GM18868 (cell line): ENCODE data around the gene MAGOHB.
A peak's percentile ranks its signal among the peaks of the same experiment; 100 is the strongest.
"Not testable (repeated sequence)": the region's sequence is repeated elsewhere in the genome, so short reads cannot be mapped to it uniquely, and the experiment has no call there.

Experiments
- ATAC-seq: cut with Tn5 transposase; IDR thresholded peaks from one replicate; pipeline ENCODE4 v1.9.1; 2021; ENCODE audit warnings: mild to moderate bottlenecking, moderate library complexity; ENCODE audit not compliant: unreplicated experiment

MAGOHB gene

GRCh38 chr12:10612984-10613348 lies 443 bp downstream of the MAGOHB start:
- peak; percentile 5 for ATAC-seq

GRCh38 chr12:10612110-10612509 lies 1.3 kb downstream of the MAGOHB start:
- ATAC-seq, result no peak

DNA sequence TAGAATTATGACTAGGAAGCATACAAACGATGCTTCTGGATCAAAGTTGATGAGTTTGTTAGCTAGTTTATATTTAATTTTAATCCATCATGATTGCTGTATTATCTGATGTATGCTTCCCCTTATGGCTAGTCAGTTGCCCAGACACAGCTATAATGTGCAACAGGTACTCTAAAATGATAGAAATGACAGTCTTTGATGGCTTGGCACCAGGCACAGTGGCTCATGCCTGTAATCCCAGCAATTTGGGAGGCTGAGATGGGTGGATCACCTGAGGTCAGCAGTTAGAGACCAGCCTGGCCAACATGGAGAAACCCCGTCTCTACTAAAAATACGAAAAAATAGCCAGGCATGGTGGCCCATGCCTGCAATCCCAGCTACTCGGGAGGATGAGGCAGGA lies 2.2 kb downstream of the MAGOHB start:
- ATAC-seq, result not testable (repeated sequence)

- ATAC-seq, result no peak
Measured at GRCh38 chr12:10610188-10610587, 3.2 kb downstream of the MAGOHB start.

- ATAC-seq, result no peak
Measured at GRCh38 chr12:10607885-10608458, 5.4 kb downstream of the MAGOHB start.

- ATAC-seq, result no peak
Measured at GRCh38 chr12:10601860-10602259, 11.5 kb downstream of the MAGOHB start.

DNA sequence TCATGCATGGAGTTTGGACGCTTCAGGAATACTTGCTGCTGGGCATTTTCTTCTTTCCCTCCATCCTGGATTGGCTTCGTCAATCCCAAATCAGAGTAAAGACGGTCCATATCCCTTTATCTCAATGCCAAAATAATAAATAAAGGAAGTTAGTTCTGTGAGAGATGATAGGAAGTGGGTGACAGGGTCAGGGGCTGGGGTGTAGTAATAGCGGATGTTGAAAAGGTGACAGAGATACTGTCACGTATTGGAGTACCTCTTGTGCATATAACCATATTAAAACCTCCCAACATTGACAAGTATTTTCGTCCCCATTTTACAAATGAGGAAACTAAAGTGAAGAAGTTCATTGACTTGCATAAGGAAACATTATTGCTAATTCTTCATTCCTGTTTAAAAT lies 12.4 kb downstream of the MAGOHB start:
- ATAC-seq, result no peak

DNA sequence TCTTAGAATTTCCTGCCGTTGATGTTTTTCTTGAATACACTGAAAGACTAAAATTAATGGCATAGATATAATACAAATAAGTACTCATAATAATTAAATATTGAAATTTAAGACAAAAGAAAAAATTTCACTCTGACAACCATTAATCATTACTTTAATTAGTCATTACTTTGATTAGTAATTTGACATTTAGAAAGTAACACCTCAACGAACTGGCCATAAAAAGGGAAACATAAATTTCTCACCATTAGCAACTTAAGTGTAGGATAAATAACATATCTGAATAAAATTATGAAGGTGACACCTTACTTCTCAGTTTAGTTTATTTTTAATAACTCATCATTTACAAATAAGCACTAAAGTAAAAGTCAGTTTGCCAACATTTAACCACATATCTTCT lies 17.5 kb downstream of the MAGOHB start:
- ATAC-seq, result no peak

DNA sequence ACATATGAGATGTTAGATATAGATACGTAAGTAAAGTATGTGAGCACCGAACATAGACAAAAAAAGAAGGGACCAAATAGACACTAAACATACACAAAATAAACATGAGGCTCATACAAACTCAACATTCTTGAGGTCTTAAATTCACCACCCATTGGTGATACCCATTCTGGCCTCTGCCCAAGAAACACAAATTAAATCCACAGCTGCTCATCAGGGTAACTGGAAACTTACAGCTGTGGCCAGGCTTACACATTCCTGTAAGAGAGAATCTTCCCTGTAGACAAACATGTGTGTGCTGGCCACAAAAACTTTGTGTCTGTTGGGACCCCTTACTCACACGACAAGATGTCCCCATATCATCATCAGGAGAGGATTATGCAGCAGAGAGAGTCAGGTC lies 22.4 kb downstream of the MAGOHB start:
- ATAC-seq, result no peak

DNA sequence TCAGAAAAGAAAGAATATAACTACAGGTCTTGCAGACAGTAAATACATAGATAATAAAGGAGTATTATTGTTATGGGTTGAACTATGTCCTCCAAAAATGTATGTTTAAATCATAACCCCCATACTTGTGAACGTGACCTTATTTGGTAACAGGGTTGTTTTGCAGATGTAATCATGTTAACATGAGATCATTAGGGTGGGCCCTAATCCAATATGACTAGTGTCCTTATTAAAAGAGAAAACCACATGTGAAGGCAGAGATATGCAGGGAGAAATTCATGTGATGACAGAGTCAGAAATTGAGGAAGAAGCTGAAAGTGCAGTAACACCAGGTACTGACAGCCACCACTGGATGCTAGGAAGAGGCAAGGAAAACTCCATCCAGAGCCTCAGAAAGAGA lies 29.0 kb downstream of the MAGOHB start:
- no peak for ATAC-seq

GRCh38 chr12:10582704-10583103 lies 30.7 kb downstream of the MAGOHB start:
- ATAC-seq, result no peak

- not testable (repeated sequence) for ATAC-seq
Measured at GRCh38 chr12:10582133-10582532, 31.3 kb downstream of the MAGOHB start.

- ATAC-seq, result no peak
Measured at GRCh38 chr12:10574307-10574706, 39.1 kb downstream of the MAGOHB start.

DNA sequence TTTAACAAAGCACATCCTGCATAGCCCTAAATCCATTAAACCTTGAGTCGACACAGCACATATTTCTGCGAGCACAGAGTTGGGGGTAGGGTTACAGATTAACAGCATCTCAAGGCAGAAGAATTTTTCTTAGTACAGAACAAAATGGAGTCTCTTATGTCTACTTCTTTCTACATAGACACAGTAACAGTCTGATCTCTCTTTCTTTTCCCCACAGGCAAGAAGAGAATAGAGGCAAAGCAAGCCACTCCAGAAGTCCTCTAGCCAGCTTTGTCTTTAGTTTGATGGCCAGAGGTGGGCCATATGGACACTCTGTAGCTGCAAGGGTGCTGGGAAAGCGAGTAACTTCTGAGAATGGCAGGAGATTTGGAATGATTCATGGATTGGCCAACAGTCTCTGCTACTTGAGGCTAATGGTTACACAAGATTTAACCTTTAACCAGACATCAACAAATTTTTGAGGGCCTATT lies 41.4 kb downstream of the MAGOHB start:
- ATAC-seq, result not testable (repeated sequence)

DNA sequence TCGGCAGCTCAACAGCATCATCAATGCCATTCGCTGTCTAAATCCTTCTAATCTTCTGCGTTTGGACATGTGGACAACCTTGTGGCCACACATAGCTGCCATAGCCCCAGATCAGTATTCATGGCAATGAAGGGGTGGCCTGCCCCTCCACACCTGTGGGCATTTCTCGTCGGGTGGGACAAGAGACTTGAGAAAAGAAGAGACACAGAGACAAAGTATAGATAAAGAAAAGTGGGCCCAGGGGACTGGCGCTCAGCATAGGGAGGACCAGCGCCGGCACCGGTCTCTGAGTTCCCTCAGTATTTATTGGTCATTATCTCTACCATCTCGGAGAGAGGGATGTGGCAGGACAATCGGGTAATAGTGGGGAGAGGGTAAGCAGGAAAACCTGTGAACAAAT lies 42.3 kb downstream of the MAGOHB start:
- ATAC-seq, result no peak

- no peak for ATAC-seq
Measured at GRCh38 chr12:10567813-10568212, 45.6 kb downstream of the MAGOHB start.

DNA sequence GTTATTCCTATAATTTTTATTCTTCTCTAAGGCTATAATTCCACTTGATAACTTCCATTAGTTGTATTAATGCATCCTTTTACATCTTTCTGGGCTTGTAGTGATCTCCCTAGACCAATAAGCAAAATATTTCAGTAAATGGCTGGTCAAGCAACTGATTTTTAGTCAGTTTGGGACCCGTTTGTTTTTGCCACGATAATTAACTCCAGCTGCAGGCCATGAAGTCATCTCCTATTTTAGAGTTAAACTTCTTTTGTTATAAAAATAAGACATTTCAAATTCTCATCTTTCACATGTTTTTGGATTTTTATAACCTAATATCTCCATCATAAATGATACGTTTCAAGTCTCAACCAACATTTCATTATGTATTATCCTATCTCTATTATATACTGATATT lies 49.4 kb downstream of the MAGOHB start:
- no peak for ATAC-seq

GRCh38 chr12:10563002-10563401 lies 50.4 kb downstream of the MAGOHB start:
- no peak for ATAC-seq

GRCh38 chr12:10562306-10562933 lies 51.0 kb downstream of the MAGOHB start:
- no peak for ATAC-seq

DNA sequence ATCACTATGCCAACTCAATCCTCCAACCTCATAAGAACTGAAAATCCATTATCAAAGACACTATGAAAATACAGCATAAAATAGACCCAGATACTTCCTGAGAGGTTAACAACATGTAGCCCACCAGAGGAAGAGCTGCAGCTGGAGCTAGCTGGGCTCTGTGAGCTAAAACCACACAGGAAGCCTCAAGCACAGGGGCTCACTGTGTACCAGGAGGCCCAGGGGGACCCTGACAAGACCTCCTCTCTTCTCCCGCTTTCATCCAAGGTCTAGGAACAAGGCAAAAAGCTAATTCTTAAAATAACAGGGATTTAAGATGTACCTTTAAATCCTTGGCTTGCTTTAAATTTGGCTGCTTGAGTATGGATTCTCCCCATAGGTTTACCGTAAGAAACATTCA lies 54.2 kb downstream of the MAGOHB start:
- no peak for ATAC-seq

- ATAC-seq, result no peak
Measured at GRCh38 chr12:10558789-10559188, 54.6 kb downstream of the MAGOHB start.

GRCh38 chr12:10558301-10558700 lies 55.1 kb downstream of the MAGOHB start:
- no peak for ATAC-seq

DNA sequence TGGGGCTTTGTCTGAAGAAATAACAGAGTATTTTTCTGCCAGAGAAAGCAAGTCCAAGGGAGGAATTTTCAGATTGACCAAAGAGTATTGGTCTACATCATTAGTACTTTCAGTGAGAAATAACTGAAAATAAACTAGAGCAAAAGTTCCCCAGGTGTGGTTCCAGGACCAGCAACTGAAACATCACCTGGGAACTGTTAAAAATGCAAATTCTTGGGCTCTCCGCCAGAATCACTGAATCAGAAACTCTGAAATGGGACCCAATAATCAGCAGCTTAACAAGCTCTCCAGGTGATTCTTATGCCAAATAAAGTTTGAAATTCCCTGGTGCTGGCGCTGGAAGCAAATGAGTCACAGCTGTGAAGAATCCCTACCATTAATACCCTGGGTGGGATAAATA lies 55.6 kb downstream of the MAGOHB start:
- ATAC-seq, result peak; percentile 70
